Activated B cell treated with CpG ODN at 0.5 μM for 24 hours (primary cell): ENCODE results near the gene HOXC6. TPM values are rescaled to one million over a fixed set of nuclear protein-coding genes. Genes with fewer than 3 reads are reported as not detected.

Experiments
- ATAC-seq: fragments of 200-7000 bp; cut with Tn5 transposase; one replicate; pipeline ENCODE4 v1.10.0; 2021; ENCODE audit warnings: low read depth, mild to moderate bottlenecking, moderate library complexity
- CTCF ChIA-PET: fragments of 350-600 bp; sonication (Branson Sonifier 250); formaldehyde crosslinking; loops from one replicate; lab custom pipeline; 2021; ENCODE audit warnings: antibody characterized with exemption; lab: Charles Lee
- POLR2A ChIA-PET: fragments of 350-600 bp; sonication (Branson Sonifier 250); formaldehyde crosslinking; loops from one replicate; lab custom pipeline; 2021; ENCODE audit warnings: antibody characterized with exemption; lab: Charles Lee
- DNase-seq: peaks from one replicate; pipeline ENCODE4 v3.0.0; 2022
- H3K27ac Mint-ChIP-seq: one replicate; pipeline ENCODE4 v1.8.0; 2020; ENCODE audit warnings: mixed read lengths
- H3K27me3 Mint-ChIP-seq: one replicate; pipeline ENCODE4 v1.8.0; 2021; ENCODE audit warnings: mixed read lengths
- H3K36me3 Mint-ChIP-seq: one replicate; pipeline ENCODE4 v1.8.0; 2021; ENCODE audit warnings: low read depth, mixed read lengths
- H3K4me1 Mint-ChIP-seq: one replicate; pipeline ENCODE4 v1.8.0; 2021; ENCODE audit warnings: mixed read lengths
- H3K4me3 Mint-ChIP-seq: one replicate; pipeline ENCODE4 v1.8.0; 2020; ENCODE audit warnings: mild to moderate bottlenecking, mixed read lengths
- H3K9me3 Mint-ChIP-seq: one replicate; pipeline ENCODE4 v1.8.0; 2020; ENCODE audit warnings: mixed read lengths
- intact Hi-C: fragments of 100-400 bp; cut with micrococcal nuclease; formaldehyde crosslinking; loops from one replicate; pipeline ENCODE4 v1.15.1; 2024
- total RNA-seq: library from RNA; stranded (reverse); gene quantifications from 2 replicates; pipeline ENCODE4 v1.2.3, GENCODE V29; 2022
- TF ChIP-seq, protein P1 (sequence below): fragments of 200-600 bp; IDR thresholded peaks from one replicate; pipeline ENCODE4 v1.8.0; 2022; ENCODE audit warnings: antibody characterized with exemption, mild to moderate bottlenecking

The HOXC6 gene
- total RNA-seq, 1 donor from 2014 or later, result not detected

DNA sequence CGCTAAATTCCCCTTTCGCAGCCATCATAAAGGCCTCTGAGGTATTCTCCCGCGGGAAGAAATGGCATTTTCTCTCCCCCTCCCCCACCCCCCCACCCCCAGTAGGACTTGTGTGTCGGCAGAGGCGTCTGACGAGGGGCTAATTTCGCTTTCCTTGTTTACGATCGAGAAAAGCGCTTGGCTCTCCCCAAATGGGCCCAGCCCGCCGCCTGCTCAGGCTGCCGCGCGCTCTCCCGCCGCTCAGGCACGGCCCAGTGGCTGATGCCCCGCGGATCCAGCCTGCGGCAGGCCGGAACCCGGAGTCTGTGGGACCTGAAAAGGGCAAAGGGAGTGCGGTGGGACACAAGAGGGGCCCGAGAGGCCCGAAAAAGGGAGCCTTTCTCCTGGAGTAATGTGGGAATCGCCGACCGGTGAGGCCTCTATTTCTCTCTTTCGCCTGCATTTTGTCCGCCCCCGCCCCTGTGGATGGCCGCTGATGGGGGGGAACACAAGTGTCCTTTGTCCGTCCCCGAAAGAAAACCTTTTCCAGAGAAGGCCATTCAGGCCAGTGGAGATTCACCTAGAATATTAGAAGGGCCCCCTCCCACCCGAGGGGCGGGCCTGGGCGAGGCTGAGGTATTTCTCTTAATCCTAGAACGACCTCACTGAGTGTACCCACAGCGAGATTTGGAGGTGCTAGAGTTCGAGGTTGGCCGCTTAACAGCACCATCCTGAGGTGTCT lies 9.0 kb upstream of the HOXC6 start:
- POLR2A ChIA-PET, result no interaction called here
- Mint-ChIP-seq H3K4me1 (peaks cover 29% of the 10 kb centered on the region), H3K4me3 (no peak overlapping the region), H3K27me3 (peaks cover 63% of the 10 kb centered on the region), H3K27ac (no peak overlapping the region), H3K9me3 (no peaks in the 10 kb centered on the region), H3K36me3 (no peaks in the 10 kb centered on the region)
- CTCF ChIA-PET, result no interaction called here
- intact Hi-C loops, result no loop called here
- TF ChIP-seq, protein P1, sequence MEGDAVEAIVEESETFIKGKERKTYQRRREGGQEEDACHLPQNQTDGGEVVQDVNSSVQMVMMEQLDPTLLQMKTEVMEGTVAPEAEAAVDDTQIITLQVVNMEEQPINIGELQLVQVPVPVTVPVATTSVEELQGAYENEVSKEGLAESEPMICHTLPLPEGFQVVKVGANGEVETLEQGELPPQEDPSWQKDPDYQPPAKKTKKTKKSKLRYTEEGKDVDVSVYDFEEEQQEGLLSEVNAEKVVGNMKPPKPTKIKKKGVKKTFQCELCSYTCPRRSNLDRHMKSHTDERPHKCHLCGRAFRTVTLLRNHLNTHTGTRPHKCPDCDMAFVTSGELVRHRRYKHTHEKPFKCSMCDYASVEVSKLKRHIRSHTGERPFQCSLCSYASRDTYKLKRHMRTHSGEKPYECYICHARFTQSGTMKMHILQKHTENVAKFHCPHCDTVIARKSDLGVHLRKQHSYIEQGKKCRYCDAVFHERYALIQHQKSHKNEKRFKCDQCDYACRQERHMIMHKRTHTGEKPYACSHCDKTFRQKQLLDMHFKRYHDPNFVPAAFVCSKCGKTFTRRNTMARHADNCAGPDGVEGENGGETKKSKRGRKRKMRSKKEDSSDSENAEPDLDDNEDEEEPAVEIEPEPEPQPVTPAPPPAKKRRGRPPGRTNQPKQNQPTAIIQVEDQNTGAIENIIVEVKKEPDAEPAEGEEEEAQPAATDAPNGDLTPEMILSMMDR, result no peak
- no peak for DNase-seq
- ATAC-seq, result no peak

DNA sequence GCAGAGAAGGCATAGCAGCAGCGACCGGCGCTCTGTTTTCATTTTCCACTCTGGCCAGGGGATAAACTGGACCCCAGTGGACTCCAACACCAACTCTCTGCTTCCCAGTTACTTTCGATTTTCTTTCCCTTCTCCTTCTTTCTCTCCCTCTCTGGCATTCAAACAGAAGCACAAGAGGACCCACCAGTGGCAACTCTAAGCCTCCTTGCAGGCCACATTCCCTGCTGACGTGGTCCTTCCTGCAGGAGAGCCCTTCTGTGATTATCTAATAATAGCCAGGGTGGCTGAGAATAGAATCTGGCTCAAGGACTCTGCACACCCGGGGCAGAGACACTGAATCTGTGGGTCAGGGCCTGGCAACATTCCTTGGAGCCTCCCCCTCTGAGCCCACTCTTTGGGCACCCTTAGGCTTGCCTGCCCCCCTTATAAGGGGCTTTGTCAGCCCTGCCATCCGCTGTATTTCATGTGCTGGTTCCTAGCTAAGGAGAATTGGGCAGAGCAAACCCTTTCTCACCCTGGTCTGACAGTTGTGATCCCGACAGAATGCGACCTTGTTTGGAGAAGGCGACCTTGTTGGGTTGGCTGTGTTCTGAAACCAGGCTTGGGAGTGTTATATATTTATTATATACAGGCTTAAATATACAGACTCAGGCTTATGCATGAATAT lies 8.2 kb upstream of the HOXC6 start:
- Mint-ChIP-seq H3K27ac (peak overlapping the region; percentile 69), H3K4me3 (peak overlapping the region; percentile 59), H3K4me1 (peaks cover 25% of the 10 kb centered on the region), H3K27me3 (peaks cover 55% of the 10 kb centered on the region), H3K36me3 (no peaks in the 10 kb centered on the region), H3K9me3 (no peaks in the 10 kb centered on the region)
- POLR2A ChIA-PET, result no interaction called here
- TF ChIP-seq, protein P1, result no peak
- ATAC-seq (no peak), DNase-seq (no peak)
- intact Hi-C loops, result no loop called here
- CTCF ChIA-PET, result no interaction called here

DNA sequence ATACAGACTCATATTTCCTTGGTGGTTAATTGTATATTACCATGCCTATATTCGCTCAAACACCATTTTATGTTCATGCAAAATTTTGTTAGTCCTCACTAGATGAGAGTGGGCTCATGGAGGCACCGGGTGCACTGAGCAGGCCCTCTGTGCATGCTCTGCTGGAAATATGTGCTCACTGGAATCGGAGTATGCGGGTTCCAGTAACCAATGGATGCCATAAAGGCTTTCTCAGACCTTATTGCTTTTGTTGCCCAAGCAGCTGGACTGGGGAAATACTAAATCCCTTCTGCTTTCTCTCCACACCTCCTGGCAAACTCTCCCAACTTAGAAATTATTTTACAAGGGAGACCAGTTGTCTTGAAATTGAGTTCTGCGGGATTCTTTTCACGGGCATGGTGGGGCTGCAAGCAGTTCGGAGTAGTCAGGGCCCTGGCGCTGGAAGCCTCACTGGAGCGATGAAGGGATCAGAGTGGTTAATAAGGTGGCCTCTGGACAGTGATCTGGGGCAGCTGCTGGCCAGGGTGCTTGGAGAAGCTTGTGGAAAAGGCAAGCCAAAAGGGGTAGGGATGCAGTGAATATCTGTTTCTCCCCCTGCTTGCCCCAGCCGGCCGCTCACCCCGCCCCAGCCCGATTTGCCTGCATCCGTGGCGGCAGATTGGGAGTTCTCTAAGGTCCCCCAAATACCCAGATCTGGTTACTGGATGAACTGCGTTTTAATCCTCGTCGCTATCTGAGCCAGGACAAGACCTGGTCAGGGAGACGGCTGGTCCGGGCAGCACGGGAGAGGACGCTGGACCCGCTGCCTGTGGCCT lies 7.4 kb upstream of the HOXC6 start:
- no peak overlapping the region for H3K27ac Mint-ChIP-seq
- DNase-seq, result no peak
- TF ChIP-seq, protein P1, result no peak
- peaks cover 25% of the 10 kb centered on the region for H3K4me1 Mint-ChIP-seq
- CTCF ChIA-PET, result no interaction called here
- H3K36me3 Mint-ChIP-seq, result no peaks in the 10 kb centered on the region
- no peaks in the 10 kb centered on the region for H3K9me3 Mint-ChIP-seq
- no peak for ATAC-seq
- intact Hi-C loops, result no loop called here
- H3K27me3 Mint-ChIP-seq, result peaks cover 52% of the 10 kb centered on the region
- POLR2A ChIA-PET, result no interaction called here
- H3K4me3 Mint-ChIP-seq, result no peak overlapping the region

DNA sequence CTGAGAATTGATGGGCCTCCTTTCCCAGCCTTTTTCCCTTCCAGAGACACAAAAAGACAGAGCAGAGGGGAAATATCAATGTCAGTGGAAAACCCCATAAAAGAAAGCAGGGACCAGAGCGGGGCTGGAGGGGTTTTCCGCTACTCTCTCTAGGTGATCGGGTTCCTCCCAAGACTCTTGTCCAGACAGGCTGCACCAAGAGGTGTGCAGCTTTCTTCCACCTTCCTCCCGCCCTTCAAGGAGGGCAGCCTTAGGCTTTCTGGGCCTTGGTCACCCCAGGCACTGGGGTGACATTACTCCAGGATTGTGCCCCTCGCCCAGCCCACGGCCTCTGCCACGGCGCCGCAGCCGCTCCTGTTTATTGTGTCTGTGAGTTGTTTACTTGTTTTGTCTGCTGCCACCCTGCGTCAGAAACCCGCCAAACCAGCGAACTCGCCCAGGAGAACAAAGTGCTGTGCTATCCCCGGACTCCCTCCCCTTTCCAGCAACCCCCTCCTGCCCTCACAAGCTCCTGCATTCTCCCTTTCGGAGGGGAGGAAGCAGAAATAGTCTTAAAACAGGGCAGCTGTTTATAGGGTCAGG lies 6.7 kb upstream of the HOXC6 start:
- DNase-seq (no peak), ATAC-seq (no peak)
- intact Hi-C loops, result no loop called here
- Mint-ChIP-seq H3K4me1 (peaks cover 25% of the 10 kb centered on the region), H3K36me3 (no peaks in the 10 kb centered on the region), H3K27me3 (peaks cover 57% of the 10 kb centered on the region), H3K9me3 (no peaks in the 10 kb centered on the region), H3K4me3 (peak overlapping the region; percentile 15), H3K27ac (no peak overlapping the region)
- ChIA-PET CTCF (no interaction called here), POLR2A (no interaction called here)
- TF ChIP-seq, protein P1, result no peak
